Measurements from ENCODE around the gene RS1.

Gene RS1

GRCh38 chrX:18666614-18667013 is 5.3 kb downstream of the RS1 start:
- no peak for DNase-seq

DNA sequence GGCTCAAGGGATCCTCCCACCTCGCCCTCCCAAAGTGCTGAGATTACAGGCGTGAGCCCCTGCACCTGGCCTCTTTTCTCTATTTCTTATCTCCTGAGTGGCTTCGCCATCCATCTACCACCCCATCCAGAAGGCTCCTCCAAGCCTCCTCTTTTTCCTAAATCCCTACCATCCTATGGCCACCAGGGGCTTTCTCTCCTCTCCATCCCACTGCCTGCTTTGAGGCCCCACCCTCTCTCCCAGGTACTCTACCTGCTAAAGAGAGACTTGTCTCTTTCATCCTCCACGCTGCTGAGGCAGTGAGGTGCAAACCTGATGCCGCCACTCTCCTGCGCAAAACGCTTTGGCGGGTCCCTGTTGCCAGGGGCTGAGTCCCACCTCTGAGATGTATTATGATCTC is 7.0 kb downstream of the RS1 start:
- no peak for DNase-seq

DNA sequence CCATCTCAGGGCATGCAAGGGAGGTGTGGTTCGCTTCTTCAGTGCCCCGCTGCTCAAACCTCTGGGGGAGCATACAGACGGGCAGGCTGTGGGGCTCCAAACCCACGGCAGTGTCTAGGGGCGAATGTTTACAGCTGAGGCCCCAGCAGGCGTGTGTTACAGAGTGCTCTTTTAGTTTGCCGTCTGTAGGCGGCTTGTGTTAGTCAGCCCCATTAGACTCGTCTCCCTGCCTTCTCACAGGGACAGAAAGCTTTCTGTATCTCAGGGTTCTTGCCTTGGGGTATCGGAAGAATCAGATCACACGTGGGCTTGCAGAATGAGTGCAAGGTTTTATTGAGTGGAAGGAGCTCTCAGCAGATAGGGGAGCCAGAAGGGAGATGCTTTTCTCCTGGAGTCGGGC is 10.6 kb downstream of the RS1 start:
- DNase-seq = no peak

DNA sequence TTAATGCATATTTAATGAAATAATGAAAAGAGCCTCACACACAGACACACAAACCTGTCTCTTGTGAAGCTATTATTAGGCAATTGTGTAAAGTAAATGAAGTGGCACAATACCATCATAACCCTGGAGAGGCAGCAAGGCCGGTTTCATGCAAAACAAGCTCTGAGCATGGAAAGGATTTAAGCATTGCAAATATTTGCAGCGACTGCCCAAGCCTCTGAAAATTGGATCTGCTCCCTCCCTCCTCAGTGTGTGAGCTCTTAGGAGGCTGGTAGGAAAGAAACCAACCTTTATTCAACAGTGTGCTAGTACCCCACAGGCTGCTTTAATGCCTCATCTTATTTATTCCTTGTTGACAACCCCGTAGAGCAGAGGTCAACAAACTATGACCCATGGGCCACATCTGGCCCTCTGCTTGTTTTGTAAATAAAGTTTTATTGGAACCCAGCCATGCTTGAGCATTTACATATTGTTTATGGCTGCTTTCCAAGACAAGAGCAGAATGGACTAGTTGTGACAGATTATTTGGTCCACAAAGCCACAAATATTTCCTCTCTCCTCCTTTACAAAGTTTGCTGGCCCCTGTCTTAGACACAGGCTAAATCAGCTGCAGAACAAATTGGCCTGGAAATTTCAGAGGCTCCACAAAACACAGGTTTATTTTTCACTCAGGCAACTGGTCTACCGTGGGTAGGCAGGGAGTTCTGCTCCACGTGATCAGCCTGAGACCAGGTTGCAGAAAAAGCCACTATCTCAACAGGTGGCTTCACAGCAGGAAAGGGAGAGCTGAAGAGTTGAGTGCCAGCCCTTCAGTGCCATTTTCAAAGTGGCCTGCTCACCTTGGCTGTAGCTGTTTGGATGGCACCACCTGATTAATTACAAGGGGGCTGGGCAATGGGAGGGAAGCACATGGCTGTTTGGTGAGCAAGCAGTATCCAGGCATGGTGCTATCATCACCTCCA is 16.8 kb downstream of the RS1 start:
- no peak for DNase-seq

DNA sequence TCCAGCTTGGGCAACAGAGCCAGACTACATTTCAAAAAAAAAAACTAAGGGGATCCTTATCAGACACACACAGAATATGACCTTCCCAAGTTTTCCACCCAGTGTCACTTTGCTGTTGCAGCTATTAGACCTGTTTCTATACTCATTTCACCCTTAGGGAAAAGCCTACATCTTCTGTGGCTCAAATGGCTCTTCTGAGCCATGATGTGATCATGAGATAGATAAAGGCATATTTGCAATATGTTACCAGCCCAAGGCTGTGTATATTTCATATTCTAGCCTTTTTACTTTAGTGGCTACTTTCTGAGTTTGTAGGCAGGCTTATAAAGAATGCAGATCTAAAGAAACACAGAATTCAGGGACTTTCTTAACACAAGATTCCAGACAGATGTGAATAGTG is 19.3 kb downstream of the RS1 start:
- no peak for DNase-seq

DNA sequence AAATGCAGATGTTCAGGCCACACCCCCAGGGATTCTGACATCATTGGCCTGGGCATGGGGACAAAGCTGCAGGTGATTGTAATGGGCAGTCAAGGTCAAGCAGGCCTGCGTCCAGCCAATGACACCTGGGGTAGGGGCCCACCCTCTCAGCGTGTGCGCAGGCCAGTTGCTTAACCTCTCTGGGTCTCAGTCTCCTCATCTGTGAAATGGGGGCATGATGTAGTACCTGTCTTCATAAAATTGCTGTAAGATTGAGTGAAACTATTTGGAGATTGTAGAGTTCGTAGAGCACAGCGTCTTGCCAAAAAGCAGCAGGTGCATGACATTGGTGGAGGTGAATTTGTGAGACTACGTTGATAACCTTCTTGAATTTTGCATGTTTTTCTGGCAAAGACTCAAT is 21.2 kb downstream of the RS1 start:
- no peak for DNase-seq

- DNase-seq = no peak
Measured at GRCh38 chrX:18649498-18649951, 22.4 kb downstream of the RS1 start.

DNA sequence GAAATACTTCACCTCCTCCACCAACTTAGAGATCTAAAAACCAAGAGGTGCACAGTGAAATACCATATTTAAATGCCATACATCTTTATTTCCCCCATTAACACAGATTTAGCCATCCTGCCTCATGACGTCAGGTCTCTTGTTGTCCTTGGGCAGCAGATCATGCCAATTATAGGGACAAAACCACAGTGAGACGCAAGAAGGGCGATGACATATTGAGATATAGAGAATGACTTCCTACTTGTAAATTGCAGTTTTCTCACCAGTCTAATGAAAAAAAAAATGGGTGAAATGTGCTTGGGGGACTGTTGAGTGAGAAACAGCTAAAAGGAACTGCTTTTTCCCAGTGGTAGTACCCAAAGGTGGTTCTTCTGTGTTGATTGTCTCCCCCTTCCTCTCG is 24.3 kb downstream of the RS1 start:
- DNase-seq = no peak

DNA sequence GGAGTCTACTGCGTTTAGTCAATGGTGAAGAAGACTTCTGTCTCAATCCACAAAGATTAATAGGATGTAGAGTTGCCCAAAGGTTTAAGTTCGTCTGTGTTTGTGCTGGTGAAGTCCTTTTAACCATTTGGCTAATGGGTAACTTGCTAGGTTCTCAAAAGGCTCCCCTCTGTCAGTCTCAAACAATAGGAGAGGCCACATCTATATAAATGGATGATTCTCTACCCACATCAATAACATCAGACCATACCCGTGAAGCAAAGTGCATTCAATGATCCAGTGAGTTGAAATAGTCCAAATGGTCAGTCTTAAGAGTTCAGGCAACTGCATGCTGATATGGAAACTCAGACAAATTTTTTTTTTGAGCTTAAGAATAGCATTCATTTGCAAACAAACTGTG is 28.1 kb downstream of the RS1 start:
- DNase-seq = no peak

DNA sequence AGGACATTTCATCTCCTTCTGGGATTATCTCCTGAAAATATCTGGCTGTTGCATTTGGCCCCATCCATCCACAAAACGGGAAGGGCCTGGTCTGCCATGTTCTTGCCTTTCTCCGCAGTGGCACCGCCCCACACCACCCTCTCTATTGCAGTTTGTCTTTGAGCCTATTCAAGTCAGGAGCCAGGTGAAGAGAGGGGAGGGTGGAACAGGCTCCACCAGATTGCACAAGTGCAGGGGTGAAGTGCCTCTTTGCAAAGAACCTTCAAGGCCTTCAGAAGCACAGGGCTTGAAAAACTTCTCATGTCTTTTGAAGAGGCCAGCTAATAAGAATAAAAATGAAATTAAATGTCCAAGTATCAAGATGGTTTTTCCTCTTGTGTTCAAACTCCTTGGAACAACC is 28.7 kb downstream of the RS1 start:
- no peak for DNase-seq

GRCh38 chrX:18640686-18641085 is 31.2 kb downstream of the RS1 start:
- no peak for DNase-seq

DNA sequence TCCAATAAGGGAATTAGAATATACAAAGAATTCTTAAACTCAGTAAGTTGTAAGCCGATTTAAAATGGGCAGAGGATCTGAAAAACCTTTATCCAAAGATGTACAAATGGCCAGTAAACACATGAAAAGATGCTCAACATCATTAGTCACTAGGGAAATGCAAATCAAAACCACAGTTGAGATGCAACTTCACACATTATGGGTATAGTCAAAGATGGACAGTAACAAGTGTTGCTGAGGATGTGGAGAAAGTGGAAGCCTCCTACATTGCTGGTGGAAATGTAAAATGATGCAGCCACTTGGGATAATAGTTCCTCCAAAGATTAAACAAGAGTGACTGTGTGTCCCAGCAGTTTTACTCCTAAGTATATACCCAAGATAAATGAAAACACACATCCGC is 32.6 kb downstream of the RS1 start:
- DNase-seq = no peak

GRCh38 chrX:18638398-18638797 is 33.5 kb downstream of the RS1 start:
- no peak for DNase-seq

GRCh38 chrX:18630934-18631333 is 41.0 kb downstream of the RS1 start:
- DNase-seq = no peak

DNA sequence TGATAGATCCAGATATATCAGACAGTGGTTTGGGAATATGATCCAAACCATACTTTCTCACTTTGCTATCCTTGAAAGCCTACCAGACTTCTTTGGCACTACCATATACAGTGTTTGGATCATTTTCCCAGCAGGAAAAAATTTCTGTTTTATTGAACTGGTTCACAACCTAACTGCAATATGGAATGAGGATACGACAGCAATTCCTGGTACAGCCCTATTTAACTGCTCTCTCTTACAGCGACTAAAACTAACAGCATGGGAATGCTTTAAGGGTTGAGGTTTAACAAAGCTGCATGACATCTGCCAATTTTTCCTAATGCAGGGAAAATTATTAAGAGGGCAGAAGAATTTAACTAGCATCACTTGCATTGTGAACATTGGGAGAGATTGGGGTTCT is 47.3 kb downstream of the RS1 start:
- DNase-seq = no peak

DNA sequence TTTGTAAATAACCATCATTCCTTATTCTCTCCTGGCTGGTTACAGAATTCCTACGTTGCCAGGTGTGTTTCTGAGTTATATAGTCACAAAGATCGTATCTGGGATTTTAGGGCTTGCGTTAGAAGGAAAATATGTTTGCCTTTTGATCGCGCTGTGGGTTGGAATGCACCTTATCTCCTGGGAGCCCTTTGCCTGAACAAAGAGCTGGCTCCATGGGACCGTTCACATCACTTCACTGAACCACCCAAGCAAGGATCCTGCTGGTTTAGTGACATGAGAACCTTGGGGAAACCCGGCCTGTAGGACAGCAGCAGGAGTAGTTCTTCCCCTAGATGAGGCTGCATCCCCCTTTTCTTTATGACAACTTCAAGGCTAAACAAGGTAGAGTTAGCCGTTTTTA is 51.6 kb downstream of the RS1 start:
- no peak for DNase-seq

DNA sequence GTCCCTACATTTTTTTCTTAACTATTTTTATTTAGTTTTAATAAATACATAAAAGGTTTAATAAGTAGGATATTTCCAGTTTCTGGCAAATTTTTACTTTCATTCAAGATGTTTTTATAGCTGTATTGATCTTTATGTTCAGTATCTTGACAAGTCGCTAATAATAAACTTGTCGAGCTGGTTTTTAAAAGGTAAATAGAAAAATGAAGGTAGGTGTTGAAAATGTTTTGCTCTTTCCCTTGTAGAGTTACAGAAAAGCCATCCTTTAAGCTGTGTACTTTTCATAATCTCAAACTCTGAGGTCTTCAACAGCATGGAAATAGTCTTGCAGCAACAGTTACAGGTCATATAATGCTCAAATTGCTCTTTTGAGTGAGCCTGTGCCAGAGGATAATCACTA is 52.6 kb downstream of the RS1 start:
- no peak for DNase-seq

DNA sequence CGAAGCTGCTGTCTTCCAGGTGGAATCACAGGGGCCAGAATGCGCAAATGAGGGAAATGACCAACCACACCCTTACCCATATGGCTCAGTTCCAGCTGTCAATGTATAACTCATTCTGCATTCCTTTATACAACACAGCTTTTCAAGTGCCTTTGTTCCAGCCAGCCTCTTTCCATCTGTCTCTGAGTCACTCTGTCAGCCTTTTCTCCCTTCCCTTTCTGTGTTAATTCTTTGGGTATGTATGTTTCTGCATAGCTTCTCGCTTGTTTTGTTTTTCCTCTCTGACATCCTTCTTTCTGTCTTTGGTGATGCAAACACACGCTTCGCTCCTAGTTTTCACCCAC is 54.5 kb downstream of the RS1 start:
- DNase-seq = no peak

GRCh38 chrX:18616688-18617406 is 55.1 kb downstream of the RS1 start:
- DNase-seq = no peak

DNA sequence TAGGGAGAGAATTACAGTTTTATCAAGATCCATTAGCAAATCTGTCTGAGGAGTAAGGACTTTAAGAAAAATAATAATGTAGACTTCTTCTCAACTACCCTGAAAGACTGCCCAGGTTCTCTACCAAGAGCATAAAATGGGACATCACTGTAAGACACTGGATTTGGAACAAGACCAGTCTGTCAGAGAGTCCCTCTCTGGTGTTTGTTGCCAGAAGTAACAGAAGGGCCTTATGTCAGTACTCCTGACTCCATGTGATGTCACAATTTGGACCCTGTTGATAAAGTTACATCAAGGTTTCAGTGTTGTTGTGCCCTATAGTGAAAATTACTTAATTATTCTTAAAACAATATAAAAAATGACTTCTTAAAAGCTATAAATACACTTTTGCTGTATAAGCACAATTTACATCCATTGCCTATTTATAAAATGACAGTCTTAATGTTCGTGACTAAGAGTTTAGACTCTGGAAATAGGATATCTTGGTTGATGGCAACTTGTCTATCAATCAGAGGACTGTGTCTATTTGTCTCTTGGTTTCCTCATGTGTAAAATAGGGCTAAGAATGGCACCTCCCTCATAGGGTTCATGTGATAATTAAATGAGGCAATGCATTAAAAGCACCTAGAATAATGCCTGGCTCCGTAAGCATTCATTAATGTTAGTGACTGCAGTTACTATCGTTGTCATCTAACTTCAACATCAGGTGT is 57.8 kb downstream of the RS1 start:
- DNase-seq = no peak

DNA sequence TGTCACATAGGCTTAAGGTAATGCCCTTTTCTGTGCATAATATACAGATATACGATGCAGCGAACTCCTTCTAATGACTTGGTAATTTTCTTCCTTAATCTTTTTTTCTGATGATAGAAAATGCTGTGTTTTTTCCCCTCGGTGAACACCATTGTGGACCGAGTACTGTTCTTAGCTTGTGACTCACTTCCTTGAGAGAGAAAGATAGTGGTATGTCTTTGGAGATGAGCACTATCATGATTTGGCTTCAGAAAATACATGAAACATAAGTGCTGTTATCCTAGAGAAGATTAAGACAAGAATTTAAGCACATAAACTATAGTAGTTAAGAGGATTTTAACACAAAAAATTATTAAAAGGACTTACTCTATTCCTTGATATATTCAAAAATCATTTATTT is 63.9 kb downstream of the RS1 start:
- DNase-seq = no peak

DNA sequence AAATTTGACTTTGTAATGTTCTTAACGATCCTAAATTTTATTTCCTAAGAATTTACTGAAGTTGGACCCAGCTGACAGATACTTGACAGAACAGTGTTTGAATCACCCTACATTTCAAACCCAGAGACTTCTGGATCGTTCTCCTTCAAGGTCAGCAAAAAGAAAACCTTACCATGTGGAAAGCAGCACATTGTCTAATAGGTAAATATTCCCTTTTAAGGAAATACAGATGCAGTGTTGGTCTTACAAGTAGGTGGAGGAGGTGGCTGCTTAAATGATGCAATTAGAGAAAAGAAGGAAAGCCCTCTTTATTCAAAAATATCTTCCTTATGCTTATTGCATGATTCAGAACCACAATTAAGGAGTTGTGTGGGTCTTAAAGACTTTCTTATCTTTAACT is 73.5 kb downstream of the RS1 start:
- no peak for DNase-seq

DNA sequence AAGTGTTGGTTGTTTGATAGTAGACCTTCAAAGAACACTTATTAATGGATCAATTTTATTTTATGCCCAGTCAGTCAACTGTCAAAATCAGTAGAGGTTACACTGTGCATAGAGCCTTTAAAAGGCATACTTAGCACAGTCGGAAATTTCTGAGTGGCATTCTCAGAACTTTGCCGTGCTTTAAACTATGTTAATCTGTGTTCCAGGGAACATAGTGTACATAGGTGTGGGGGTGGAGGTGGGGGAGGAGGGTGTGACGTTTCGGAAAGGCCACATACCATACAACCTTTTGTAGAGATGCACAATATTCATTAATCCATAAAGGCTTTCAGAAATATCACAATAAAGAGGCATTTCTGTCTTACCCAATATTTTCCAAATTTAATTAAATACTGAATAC is 75.8 kb downstream of the RS1 start:
- DNase-seq = no peak

DNA sequence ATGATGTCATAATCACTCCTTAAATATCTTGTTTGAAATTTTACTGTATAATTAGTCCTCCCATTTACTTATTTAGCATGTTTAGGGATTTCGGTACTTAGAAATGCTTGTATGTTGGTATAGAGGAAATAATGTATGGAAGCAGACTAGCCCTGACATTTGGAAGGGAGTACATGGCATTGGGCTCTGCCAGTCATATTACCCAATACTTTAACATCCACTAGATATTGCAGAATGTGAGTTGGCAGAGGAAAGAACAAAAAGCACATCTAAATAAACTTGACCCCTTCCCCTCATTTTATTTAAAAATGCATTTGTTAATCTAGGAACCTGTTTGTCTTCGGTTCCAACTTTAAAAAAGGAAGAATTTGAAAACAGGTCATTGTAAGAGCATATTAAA is 77.8 kb downstream of the RS1 start:
- DNase-seq = no peak
